Neuronal stem cell (in vitro differentiated cells): ENCODE data around the gene SLC13A4.

Experiments used
- DNase-seq: peaks from one replicate; pipeline ENCODE4 v3.0.0-alpha.2; 2013; ENCODE audit warnings: low spot score
- H2AFZ ChIP-seq: one replicate; pipeline ENCODE4 v1.6.1; 2013; ENCODE audit warnings: mild to moderate bottlenecking, low read length, inconsistent platforms
- H2AK5ac ChIP-seq: 2 replicates; pipeline ENCODE4 v1.6.1; 2013; ENCODE audit warnings: low read depth, mild to moderate bottlenecking, inconsistent platforms, low read length, moderate library complexity, mixed read lengths
- H2BK120ac ChIP-seq: 2 replicates; pipeline ENCODE4 v1.6.1; 2013; ENCODE audit warnings: low read depth, mild to moderate bottlenecking, inconsistent platforms, low read length, moderate library complexity, mixed read lengths
- H2BK12ac ChIP-seq: one replicate; pipeline ENCODE4 v1.6.1; 2013; ENCODE audit warnings: low read length, inconsistent platforms
- H2BK15ac ChIP-seq: 2 replicates; pipeline ENCODE4 v1.6.1; 2013; ENCODE audit warnings: mild to moderate bottlenecking, low read length, inconsistent platforms, mixed read lengths
- H2BK5ac ChIP-seq: one replicate; pipeline ENCODE4 v1.6.1; 2013; ENCODE audit warnings: inconsistent platforms, mild to moderate bottlenecking, low read length, moderate library complexity
- H3K14ac ChIP-seq: one replicate; pipeline ENCODE4 v1.6.1; 2013; ENCODE audit warnings: low read length, inconsistent platforms
- H3K18ac ChIP-seq: 2 replicates; pipeline ENCODE4 v1.6.1; 2013; ENCODE audit warnings: low read length, inconsistent platforms
- H3K23ac ChIP-seq: 2 replicates; pipeline ENCODE4 v1.6.1; 2013; ENCODE audit warnings: low read depth, mild to moderate bottlenecking, mixed read lengths, low read length, inconsistent platforms; ENCODE audit not compliant: poor library complexity
- H3K27ac ChIP-seq: replicated peaks from 3 replicates; pipeline ENCODE4 v1.5.1; 2013; ENCODE audit warnings: low read length, inconsistent platforms
- H3K27me3 ChIP-seq, 3 experiments: 2 replicates each; pipeline ENCODE4 v1.6.1; 2013; ENCODE audit warnings: low read length in 3 of 3, mild to moderate bottlenecking in 2 of 3, inconsistent platforms in 1 of 3, low read depth in 1 of 3, mixed read lengths in 1 of 3, moderate library complexity in 1 of 3; ENCODE audit not compliant: control insufficient read depth in 3 of 3, insufficient read depth in 3 of 3
- H3K36me3 ChIP-seq, 2 donors: replicated peaks in 1 of 2; 2 replicates each; pipeline ENCODE4 v1.6.1; 2013; ENCODE audit warnings: low read length in 2 of 2; ENCODE audit not compliant: control insufficient read depth in 2 of 2, insufficient read depth in 2 of 2
- H3K4ac ChIP-seq: 2 replicates; pipeline ENCODE4 v1.6.1; 2013; ENCODE audit warnings: inconsistent platforms, mild to moderate bottlenecking, low read length, moderate library complexity
- H3K4me1 ChIP-seq, 2 donors: 1 replicate in 1 of 2; 2 replicates in 1 of 2; pipeline ENCODE4 v1.6.1; 2013; ENCODE audit warnings: low read length in 2 of 2, low read depth in 1 of 2; ENCODE audit not compliant: control insufficient read depth in 2 of 2, insufficient read depth in 1 of 2
- H3K4me2 ChIP-seq: one replicate; pipeline ENCODE4 v1.6.1; 2013; ENCODE audit warnings: mild to moderate bottlenecking, low read length, inconsistent platforms; ENCODE audit not compliant: insufficient read depth, poor library complexity, severe bottlenecking
- H3K4me3 ChIP-seq, 2 donors: 2 replicates each; pipeline ENCODE4 v1.5.1; 2013; ENCODE audit warnings: low read length in 2 of 2, mild to moderate bottlenecking in 2 of 2, inconsistent platforms in 1 of 2, moderate library complexity in 1 of 2
- H3K79me1 ChIP-seq: one replicate; pipeline ENCODE4 v1.6.1; 2013; ENCODE audit warnings: low read depth, mild to moderate bottlenecking, inconsistent platforms, low read length, moderate library complexity
- H3K9ac ChIP-seq: one replicate; pipeline ENCODE4 v1.6.1; 2013; ENCODE audit warnings: mild to moderate bottlenecking, low read depth, low read length, inconsistent platforms; ENCODE audit not compliant: poor library complexity
- H3K9me3 ChIP-seq, 2 donors: replicated peaks in 1 of 2; 2 replicates each; pipeline versions ENCODE3 to v1.6.1; 2013; ENCODE audit warnings: low read length in 2 of 2, mild to moderate bottlenecking in 2 of 2, inconsistent platforms in 1 of 2, low read depth in 1 of 2, mixed read lengths in 1 of 2, moderate library complexity in 1 of 2; ENCODE audit not compliant: control insufficient read depth in 2 of 2, insufficient read depth in 1 of 2
- H4K8ac ChIP-seq: one replicate; pipeline ENCODE4 v1.6.1; 2013; ENCODE audit warnings: low read depth, mild to moderate bottlenecking, inconsistent platforms, low read length, moderate library complexity
- H4K91ac ChIP-seq: one replicate; pipeline ENCODE4 v1.6.1; 2013; ENCODE audit warnings: low read length, low read depth, mild to moderate bottlenecking, inconsistent platforms; ENCODE audit not compliant: poor library complexity
- WGBS, 2 donors: extraction: QIAGEN DNeasy Blood & Tissue Kit; methylation state at CpG; one replicate each; pipeline ENCODE4 v1.1.7; 2013; ENCODE audit warnings: missing lambda C conversion rate in 2 of 2, mixed read lengths in 1 of 2; ENCODE audit not compliant: insufficient read length in 2 of 2, insufficient replicate concordance in 1 of 2; ENCODE audit errors: extremely low coverage in 2 of 2; 5-methylcytosine and 5-hydroxymethylcytosine counted together

SLC13A4 gene

GRCh38 chr7:135704698-135705097, 23.3 kb downstream of the SLC13A4 start:
- H3K36me3 ChIP-seq, result no peaks in the 10 kb centered on the region
- no peaks in the 10 kb centered on the region for H3K27me3 ChIP-seq
- H3K27ac ChIP-seq, result no peak overlapping the region
- no peak overlapping the region for H3K4me3 ChIP-seq
- H3K23ac ChIP-seq, result no peak overlapping the region
- no peak overlapping the region for H2BK5ac ChIP-seq
- no peak overlapping the region for H3K14ac ChIP-seq
- H3K9ac ChIP-seq, result no peak overlapping the region
- no peak for DNase-seq
- no peaks in the 10 kb centered on the region for H3K9me3 ChIP-seq
- H3K4me2 ChIP-seq, result no peak overlapping the region
- no peak overlapping the region for H4K91ac ChIP-seq
- no peaks in the 10 kb centered on the region for H3K4me1 ChIP-seq
- H2BK12ac ChIP-seq, result no peak overlapping the region
- H2AFZ ChIP-seq, result no peak overlapping the region
- H3K79me1 ChIP-seq, result no peaks in the 10 kb centered on the region
- H3K4ac ChIP-seq, result no peak overlapping the region
- H2BK120ac ChIP-seq, result no peak overlapping the region
- no CpG with 5 or more reads among the region's 5 CpGs for WGBS, 2 donors
- no peak overlapping the region for H2AK5ac ChIP-seq
- H2BK15ac ChIP-seq, result no peak overlapping the region
- no peak overlapping the region for H3K18ac ChIP-seq
- no peak overlapping the region for H4K8ac ChIP-seq

GRCh38 chr7:135704074-135704473, 23.9 kb downstream of the SLC13A4 start:
- Histone ChIP-seq H3K79me1 (no peaks in the 10 kb centered on the region), H4K8ac (no peak overlapping the region), H3K14ac (peak overlapping the region; percentile 22), H2BK120ac (no peak overlapping the region), H3K9ac (no peak overlapping the region), H2BK12ac (no peak overlapping the region), H3K27me3 (no peaks in the 10 kb centered on the region), H4K91ac (no peak overlapping the region), H3K36me3 (no peaks in the 10 kb centered on the region), H3K4me2 (no peak overlapping the region), H2AK5ac (no peak overlapping the region), H3K4me1 (no peaks in the 10 kb centered on the region), H2AFZ (no peak overlapping the region), H3K27ac (no peak overlapping the region), H3K9me3 (no peaks in the 10 kb centered on the region), H3K4ac (no peak overlapping the region), H2BK15ac (no peak overlapping the region), H3K23ac (no peak overlapping the region), H3K18ac (no peak overlapping the region), H3K4me3 (no peak overlapping the region), H2BK5ac (no peak overlapping the region)
- WGBS, 2 donors, result no CpG with 5 or more reads among the region's 2 CpGs
- DNase-seq, result no peak

GRCh38 chr7:135697276-135698049, 30.5 kb downstream of the SLC13A4 start:
- H3K79me1 ChIP-seq, result no peaks in the 10 kb centered on the region
- no peak overlapping the region for H3K4ac ChIP-seq
- no peak for DNase-seq
- H3K27ac ChIP-seq, result no peak overlapping the region
- H3K18ac ChIP-seq, result no peak overlapping the region
- peaks cover 0 to 6% of the 10 kb centered on the region in 2 donors for H3K4me1 ChIP-seq
- no peak overlapping the region for H2BK120ac ChIP-seq
- no peak overlapping the region for H3K4me2 ChIP-seq
- no peak overlapping the region for H3K14ac ChIP-seq
- no peak overlapping the region for H3K4me3 ChIP-seq
- H3K9me3 ChIP-seq, result no peaks in the 10 kb centered on the region
- H4K8ac ChIP-seq, result no peak overlapping the region
- H2AFZ ChIP-seq, result no peak overlapping the region
- no peak overlapping the region for H3K23ac ChIP-seq
- no peaks in the 10 kb centered on the region for H3K27me3 ChIP-seq
- H2AK5ac ChIP-seq, result no peak overlapping the region
- no peak overlapping the region for H2BK5ac ChIP-seq
- H3K36me3 ChIP-seq, result peaks cover 0 to 5% of the 10 kb centered on the region in 2 donors
- H4K91ac ChIP-seq, result no peak overlapping the region
- H2BK15ac ChIP-seq, result no peak overlapping the region
- H3K9ac ChIP-seq, result no peak overlapping the region
- no peak overlapping the region for H2BK12ac ChIP-seq
- WGBS, 2 donors, result no CpG with 5 or more reads among the region's 8 CpGs

- Histone ChIP-seq H3K36me3 (peaks cover 2 to 32% of the 10 kb centered on the region in 2 donors), H3K79me1 (no peaks in the 10 kb centered on the region), H3K4me3 (no peak overlapping the region), H3K4me1 (peaks cover 0 to 7% of the 10 kb centered on the region in 2 donors), H3K9ac (no peak overlapping the region), H3K9me3 (no peaks in the 10 kb centered on the region), H2AFZ (no peak overlapping the region), H3K4ac (no peak overlapping the region), H2BK5ac (no peak overlapping the region), H3K27me3 (no peaks in the 10 kb centered on the region), H4K8ac (no peak overlapping the region), H2BK120ac (no peak overlapping the region), H2AK5ac (no peak overlapping the region), H3K27ac (no peak overlapping the region), H2BK15ac (no peak overlapping the region), H3K23ac (no peak overlapping the region), H4K91ac (no peak overlapping the region), H3K14ac (no peak overlapping the region), H3K18ac (no peak overlapping the region), H3K4me2 (no peak overlapping the region), H2BK12ac (no peak overlapping the region)
- DNase-seq, result no peak
- WGBS, 2 donors, result no CpG with 5 or more reads among the region's 4 CpGs
Observed at GRCh38 chr7:135693558-135693957, 34.4 kb downstream of the SLC13A4 start.
